Posterior cingulate gyrus (tissue), 11 donors: Measurements from ENCODE around the gene SPECC1L.

Experiments
- DNase-seq, 10 donors: peaks; one replicate each; pipeline versions ENCODE4 v3.0.0 to v3.0.0-alpha.2; 2020 to 2021; ENCODE audit warnings: mixed read lengths in 3 of 10
- intact Hi-C: fragments of 100-400 bp; cut with DNase I; formaldehyde crosslinking; loops from one replicate; pipeline ENCODE4 v1.15.1; 2023

SPECC1L gene

GRCh38 chr22:24410110-24410856 lies 139.7 kb downstream of the SPECC1L start:
- DNase-seq: peak in 3 of 10 donors; percentile 17 to 46 (median 24)
- intact Hi-C loops: no loop called here

- intact Hi-C loops: no loop called here
- peak in 3 of 10 donors; percentile 37 to 50 (median 43) for DNase-seq
Observed at GRCh38 chr22:24411256-24412004, 140.8 kb downstream of the SPECC1L start.

- peak in 3 of 10 donors; percentile 30 to 56 (median 50) for DNase-seq
- intact Hi-C loops: no loop called here
Observed at GRCh38 chr22:24412274-24412673, 141.6 kb downstream of the SPECC1L start.

GRCh38 chr22:24413271-24413670 lies 142.6 kb downstream of the SPECC1L start:
- DNase-seq: peak in 3 of 10 donors; percentile 21 to 58 (median 56)
- intact Hi-C loops: no loop called here

GRCh38 chr22:24413736-24414385 lies 143.2 kb downstream of the SPECC1L start:
- peak in 3 of 10 donors; percentile 47 to 71 (median 48) for DNase-seq
- intact Hi-C loops: no loop called here

GRCh38 chr22:24414523-24414922 lies 143.9 kb downstream of the SPECC1L start:
- intact Hi-C loops: no loop called here
- peak in 3 of 10 donors; percentile 59 to 62 (median 61) for DNase-seq

- peak in 3 of 10 donors; percentile 68 to 86 (median 80) for DNase-seq
- intact Hi-C loops: no loop called here
Observed at GRCh38 chr22:24414984-24415945, 144.6 kb downstream of the SPECC1L start.

GRCh38 chr22:24416095-24416494 lies 145.5 kb downstream of the SPECC1L start:
- intact Hi-C loops: no loop called here

GRCh38 chr22:24416611-24417010 lies 146.0 kb downstream of the SPECC1L start:
- intact Hi-C loops: no loop called here
- DNase-seq: peak in 3 of 10 donors; percentile 45 to 54 (median 50)

More at GRCh38 chr22:24416095-24416494, 145.5 kb downstream of the SPECC1L start:
- peak in 3 of 10 donors; percentile 27 to 67 (median 65) for DNase-seq

GRCh38 chr22:24417200-24417599 lies 146.6 kb downstream of the SPECC1L start:
- intact Hi-C loops: no loop called here
- DNase-seq: peak in 3 of 10 donors; percentile 21 to 75 (median 55)

- peak in 3 of 10 donors; percentile 32 to 76 (median 59) for DNase-seq
- intact Hi-C loops: no loop called here
Observed at GRCh38 chr22:24417901-24418641, 147.4 kb downstream of the SPECC1L start.

GRCh38 chr22:24418786-24419474 lies 148.3 kb downstream of the SPECC1L start:
- intact Hi-C loops: no loop called here

GRCh38 chr22:24419475-24419850 lies 148.8 kb downstream of the SPECC1L start:
- DNase-seq: peak in 2 of 10 donors; percentile 55 to 72
- intact Hi-C loops: no loop called here

More at GRCh38 chr22:24418786-24419474, 148.3 kb downstream of the SPECC1L start:
- peak in 2 of 10 donors; percentile 12 to 44 for DNase-seq

GRCh38 chr22:24420072-24420976 lies 149.7 kb downstream of the SPECC1L start:
- DNase-seq: peak in 2 of 10 donors; percentile 51 to 77
- intact Hi-C loops: no loop called here

- no peak for DNase-seq
- intact Hi-C loops: no loop called here
Observed at GRCh38 chr22:24420977-24421343, 150.3 kb downstream of the SPECC1L start.

- intact Hi-C loops: no loop called here
- peak in 1 of 10 donors; percentile 22 for DNase-seq
Observed at GRCh38 chr22:24421428-24421931, 150.8 kb downstream of the SPECC1L start.

- intact Hi-C loops: no loop called here
- DNase-seq: no peak
Observed at GRCh38 chr22:24422102-24422665, 151.6 kb downstream of the SPECC1L start.
